LHCN-M2 (cell line): Measurements from ENCODE around the gene OR8I2. TPM values are rescaled to one million over a fixed set of nuclear protein-coding genes. Genes with fewer than 3 reads are reported as not detected.
"Not testable (repeated sequence)": the region's sequence is repeated elsewhere in the genome, so short reads cannot be mapped to it uniquely, and the experiment has no call there.

Experiments
- DNase-seq: peaks from one replicate; pipeline ENCODE4 v3.0.0-alpha.2; 2012; ENCODE audit warnings: low read depth
- polyA plus RNA-seq: library from polyadenylated mRNA; unstranded; fragments of >200 nt; gene quantifications from one replicate; pipeline ENCODE4 v1.2.1, GENCODE V29; 2012; ENCODE audit warnings: missing spikeins
- total RNA-seq: library from RNA; depleted of rRNA; stranded (reverse); fragments of >200 nt; gene quantifications from 2 replicates; pipeline ENCODE4 v1.2.3, GENCODE V29; 2014; rRNA removed

Gene OR8I2
- not detected in 2 replicates for total RNA-seq
- not detected for polyA plus RNA-seq

DNA sequence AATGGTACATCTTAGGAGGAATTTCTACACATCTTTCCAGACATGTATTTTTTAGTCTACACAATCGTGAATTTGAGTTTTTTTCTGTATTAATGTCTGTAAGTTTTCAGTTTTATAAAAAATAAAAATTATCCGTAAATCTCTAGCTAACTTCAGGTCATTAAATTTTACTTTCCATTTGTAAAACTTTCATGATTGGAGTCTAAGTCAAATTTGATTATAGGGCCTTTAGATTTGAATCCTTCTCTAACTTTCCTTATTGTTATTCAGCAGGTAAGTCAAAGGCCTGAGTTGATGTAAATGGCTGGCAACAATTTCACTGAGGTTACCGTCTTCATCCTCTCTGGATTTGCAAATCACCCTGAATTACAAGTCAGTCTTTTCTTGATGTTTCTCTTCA is at the start of gene OR8I2:
Gene OR8I2, plus strand, starts transcription at position 301 of the 400 bp plus-strand sequence. Its CDS starts 0 bp downstream, at position 301.
- no peak for DNase-seq

DNA sequence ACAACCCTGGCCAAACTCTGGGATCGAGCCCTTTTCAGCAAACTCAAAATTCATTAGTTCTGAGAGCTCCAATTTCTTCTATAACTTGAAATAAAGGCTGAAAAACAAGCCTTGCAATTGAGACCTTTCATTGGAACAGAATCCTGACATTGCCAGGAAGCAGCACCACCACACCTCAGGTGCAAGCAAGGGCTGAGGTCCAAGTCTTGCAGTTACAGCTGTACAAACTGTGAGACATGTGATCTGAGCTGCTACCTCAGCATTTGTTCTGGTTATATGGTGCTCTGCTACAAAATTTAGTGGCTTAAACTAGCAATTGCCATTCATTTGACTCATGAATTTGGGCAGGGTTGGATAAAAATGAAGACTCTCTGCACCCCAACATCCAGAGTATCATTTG is 47.6 kb upstream of the OR8I2 start:
- DNase-seq, result no peak

DNA sequence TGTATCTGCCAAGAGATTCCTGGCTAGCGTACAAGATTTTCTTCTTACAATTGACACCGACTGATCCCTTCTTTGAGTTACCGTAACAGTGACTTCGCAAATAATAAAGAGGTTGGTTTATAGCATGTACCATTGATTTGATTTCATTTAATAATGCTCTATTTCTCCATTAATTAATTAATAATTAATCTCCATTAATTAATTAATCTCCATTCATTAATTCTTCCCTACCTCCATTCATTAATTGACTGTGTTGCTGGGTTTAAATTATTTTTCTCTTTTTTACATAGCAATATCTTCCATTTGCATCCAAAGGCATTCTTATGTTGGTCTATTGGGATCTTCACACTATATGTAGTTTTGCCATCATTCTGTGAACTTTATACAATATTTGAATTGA is 44.6 kb upstream of the OR8I2 start:
- no peak for DNase-seq

DNA sequence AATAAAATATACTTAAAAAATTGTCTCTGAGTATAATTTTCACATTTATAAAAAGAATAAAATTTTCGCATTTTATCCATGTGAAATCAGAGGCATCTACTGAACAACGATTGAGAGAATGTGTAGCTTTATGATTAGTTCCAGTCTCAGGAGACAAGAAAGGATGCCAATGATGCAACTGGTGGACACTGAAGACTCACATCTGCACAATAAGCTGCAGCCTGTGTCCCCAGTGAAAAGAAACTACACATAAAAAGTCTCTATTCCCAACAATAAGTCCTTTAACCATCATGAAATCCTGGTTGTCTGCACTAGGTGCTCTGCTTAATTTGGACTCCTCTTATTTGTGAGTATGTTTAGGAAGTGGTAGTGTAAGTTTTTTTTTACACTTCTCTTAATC is 43.6 kb upstream of the OR8I2 start:
- DNase-seq, result no peak

DNA sequence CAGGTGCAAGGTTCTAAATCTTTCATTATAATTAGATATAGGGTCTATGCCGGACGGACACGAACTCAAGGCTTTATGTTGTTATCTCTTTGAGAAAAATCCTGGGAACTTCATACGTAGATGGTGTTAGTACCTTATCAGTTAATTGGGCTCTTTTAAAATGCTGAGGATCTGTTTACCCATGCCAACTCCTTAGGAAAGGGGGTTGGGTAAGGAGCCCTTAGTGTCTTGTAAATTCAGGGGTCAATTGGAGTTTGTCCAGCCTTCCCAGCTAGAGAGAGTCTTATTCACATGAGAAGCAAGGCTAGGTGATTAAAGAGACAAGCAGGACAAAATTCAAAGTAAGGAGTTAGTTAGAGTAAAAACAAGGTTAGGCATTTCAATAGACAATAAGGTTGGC is 36.7 kb upstream of the OR8I2 start:
- not testable (repeated sequence) for DNase-seq

DNA sequence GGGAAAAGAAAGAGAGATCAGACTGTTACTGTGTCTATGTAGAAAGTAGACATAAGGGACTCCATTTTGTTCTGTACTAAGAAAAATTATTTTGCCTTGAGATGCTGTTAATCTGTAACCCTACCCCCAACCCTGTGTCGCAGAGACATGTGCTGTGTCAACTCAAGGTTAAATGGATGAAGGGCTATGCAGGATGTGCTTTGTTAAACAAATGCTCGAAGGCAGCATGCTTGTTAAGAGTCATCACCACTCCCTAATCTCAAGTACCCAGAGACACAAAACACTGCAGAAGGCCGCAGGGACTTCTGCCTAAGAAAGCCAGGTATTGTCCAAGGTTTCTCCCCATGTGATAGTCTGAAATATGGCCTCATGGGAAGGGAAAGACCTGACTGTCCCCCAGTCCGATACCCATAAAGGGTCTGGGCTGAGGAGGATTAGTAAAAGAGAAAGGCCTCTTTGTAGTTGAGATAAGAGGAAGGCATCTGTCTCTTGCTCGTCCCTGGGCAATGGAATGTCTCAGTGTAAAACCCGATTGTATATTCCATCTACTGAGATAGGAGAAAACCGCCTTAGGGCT is 35.4 kb upstream of the OR8I2 start:
- DNase-seq, result not testable (repeated sequence)

DNA sequence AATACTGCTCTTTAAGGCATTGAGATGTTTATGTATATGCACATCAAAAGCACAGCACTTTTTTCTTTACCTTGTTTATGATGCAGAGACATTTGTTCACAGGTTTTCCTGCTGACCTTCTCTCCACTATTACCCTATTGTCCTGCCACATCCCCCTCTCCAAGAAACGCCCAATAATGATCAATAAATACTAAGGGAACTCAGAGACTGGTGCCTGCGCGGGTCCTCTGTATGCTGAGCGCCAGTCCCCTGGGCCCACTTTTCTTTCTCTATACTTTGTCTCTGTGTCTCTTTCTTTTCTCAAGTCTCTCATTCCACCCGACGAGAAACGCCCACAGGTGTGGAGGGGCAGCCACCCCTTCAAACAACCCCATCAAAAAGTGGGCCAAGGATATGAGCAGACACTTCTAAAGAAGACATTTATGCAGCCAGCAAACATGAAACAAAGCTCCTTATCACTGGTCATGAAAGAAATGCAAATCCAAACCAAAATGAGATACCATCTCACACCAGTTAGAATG is 34.8 kb upstream of the OR8I2 start:
- DNase-seq, result not testable (repeated sequence)

DNA sequence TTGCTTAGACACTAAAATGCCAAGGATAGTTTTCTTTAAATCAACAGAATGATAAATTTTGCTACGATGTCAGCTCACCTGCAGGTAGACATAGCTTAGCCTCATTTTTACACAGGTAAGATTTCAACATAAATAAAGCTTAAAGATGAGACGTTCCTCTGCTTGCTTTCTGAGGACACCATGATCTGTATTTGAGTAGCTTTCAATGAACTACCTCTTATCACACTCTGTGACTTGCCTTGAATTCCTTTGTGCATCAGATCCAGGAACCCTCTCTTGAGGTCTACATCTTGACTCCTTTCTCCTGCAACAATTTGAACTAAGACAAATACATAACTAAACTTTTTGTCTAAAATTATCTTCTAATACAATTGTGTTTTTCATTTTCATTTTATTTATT is 26.1 kb upstream of the OR8I2 start:
- DNase-seq, result no peak

DNA sequence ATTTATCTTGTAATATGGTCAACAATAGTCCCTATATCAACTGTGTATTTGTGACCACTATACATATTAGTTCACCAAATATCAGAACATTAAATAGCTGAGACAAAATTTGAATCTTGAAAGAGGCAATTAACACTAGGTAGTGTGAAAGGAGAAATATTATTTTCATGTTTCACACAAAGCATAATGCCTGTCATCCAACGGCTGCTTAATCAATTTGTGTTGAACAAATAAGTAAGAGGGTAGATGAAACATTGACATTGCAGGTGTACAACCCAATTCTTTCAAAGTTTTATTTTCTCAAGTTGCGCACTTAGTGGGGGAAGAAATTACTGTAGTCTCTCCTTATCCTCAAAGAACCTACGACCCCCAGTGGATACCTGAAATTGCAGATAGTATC is 3.4 kb upstream of the OR8I2 start:
- no peak for DNase-seq

DNA sequence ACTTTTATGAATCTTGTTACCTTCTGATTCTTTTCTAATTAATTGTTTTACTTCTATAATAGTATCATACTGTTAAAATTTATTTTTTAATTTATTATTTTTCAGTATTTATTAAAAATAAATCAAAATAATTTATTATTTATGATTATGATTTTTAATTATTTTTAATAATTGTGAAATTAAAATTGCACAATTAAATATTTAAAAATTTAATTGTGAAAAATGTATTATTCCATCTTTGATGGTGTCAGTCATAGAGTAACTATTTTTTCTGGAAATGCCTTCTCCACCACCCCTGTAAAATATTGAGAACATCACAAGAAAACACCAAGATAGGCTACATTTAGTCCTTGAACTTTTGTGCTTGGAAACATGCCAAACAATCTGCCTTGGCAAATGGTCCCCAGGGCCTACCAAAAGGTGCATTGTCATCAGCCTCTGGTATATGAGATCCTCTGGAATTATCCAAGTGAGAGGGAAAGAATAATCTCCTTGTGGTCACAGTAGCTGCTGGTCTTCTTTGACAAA is 10.2 kb downstream of the OR8I2 start, which contains the start of gene OR8H2:
Gene OR8H2, plus strand, starts transcription at position 478 of the 528 bp plus-strand sequence. CDS start 1,356 bp downstream, outside the sequence.
- no peak for DNase-seq

DNA sequence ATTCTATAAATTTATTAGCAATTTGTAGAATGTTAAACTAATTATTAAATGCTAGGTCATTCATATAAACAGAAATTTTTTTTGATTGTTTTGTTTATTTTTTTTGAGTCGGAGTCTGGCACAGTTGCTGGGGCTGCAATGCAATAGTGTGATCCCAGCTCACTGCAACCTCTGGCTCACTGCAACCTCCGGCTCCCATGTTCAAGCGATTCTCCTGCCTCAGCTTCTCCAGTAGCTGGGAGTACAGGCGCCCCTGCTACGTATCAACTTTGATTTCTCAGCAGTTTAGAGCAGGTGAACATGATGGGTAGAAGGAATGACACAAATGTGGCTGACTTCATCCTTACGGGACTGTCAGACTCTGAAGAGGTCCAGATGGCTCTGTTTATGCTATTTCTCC is 29.0 kb downstream of the OR8I2 start, which contains the start of gene OR8H3:
Gene OR8H3, plus strand, starts transcription at position 301 of the 400 bp plus-strand sequence. Its CDS starts 0 bp downstream, at position 301.
- DNase-seq, result no peak

DNA sequence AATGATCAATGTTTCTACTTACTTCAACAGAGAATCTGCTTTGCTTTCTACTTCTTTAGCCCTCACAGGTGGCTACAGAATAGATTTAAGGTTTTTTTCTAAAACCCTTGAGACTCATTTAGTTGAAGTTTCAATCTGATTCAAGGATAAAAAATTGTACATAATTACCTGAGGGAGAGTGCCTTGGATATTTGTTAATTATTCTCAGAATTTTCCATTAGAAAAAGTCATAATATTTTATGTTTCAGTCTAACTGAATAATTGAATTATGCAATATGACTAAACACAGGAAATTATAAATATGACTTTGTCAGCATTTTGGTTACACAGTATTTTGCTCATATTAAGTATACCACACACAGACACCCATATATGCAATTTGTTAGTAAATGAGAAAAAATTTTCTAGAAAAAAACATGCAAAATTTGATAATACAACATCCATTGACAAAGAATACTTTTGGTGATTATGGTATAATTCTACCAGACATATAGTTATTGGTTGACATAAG is 47.1 kb downstream of the OR8I2 start, which contains the start of gene OR8J3:
Gene OR8J3, minus strand, starts transcription at position 51 of the 511 bp plus-strand sequence. CDS start 2,483 bp downstream, outside the sequence.
- no peak for DNase-seq

DNA sequence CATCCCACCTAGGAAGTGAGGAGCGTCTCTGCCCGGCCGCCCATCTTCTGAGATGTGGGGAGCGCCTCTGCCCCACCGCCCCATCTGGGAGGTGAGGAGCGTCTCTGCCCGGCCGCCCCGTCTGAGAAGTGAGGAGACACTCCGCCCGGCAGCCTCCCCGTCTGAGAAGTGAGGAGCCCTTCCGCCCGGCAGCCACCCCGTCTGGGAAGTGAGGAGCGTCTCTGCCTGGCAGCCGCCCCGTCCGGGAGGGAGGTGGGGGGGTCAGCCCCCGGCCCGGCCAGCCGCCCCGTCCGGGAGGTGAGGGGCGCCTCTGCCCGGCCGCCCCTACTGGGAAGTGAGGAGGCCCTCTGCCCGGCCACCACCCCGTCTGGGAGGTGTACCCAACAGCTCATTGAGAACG is 50.6 kb downstream of the OR8I2 start:
- DNase-seq, result not testable (repeated sequence)

Other genes starting within 250 kb of the OR8I2 start
- gene TRIM51, start 210.0 kb upstream of the OR8I2 start, total RNA-seq, result not detected in 2 replicates
- gene OR5W2, start 178.7 kb upstream of the OR8I2 start, total RNA-seq, result not detected in 2 replicates
- not detected in 2 replicates for gene OR5I1, start 156.9 kb upstream of the OR8I2 start, total RNA-seq
- gene OR10AG1, start 123.4 kb upstream of the OR8I2 start, total RNA-seq, result not detected in 2 replicates
- not detected in 2 replicates for gene OR5F1, start 98.7 kb upstream of the OR8I2 start, total RNA-seq
- gene OR5AS1, start 65.7 kb upstream of the OR8I2 start, total RNA-seq, result not detected in 2 replicates
- gene OR8H2, start 10.4 kb downstream of the OR8I2 start, total RNA-seq, result not detected in 2 replicates
- gene OR8H3, start 29.1 kb downstream of the OR8I2 start, total RNA-seq, result not detected in 2 replicates
- not detected in 2 replicates for gene OR8J3, start 46.9 kb downstream of the OR8I2 start, total RNA-seq
- not detected in 2 replicates for gene OR8K5, start 67.0 kb downstream of the OR8I2 start, total RNA-seq
- not detected in 2 replicates for gene OR5J2, start 83.3 kb downstream of the OR8I2 start, total RNA-seq
- not detected in 2 replicates for gene OR5T2, start 140.9 kb downstream of the OR8I2 start, total RNA-seq
- not detected in 2 replicates for gene OR5T3, start 158.9 kb downstream of the OR8I2 start, total RNA-seq
- not detected in 2 replicates for gene OR5T1, start 180.8 kb downstream of the OR8I2 start, total RNA-seq
- not detected in 2 replicates for gene OR8H1, start 198.9 kb downstream of the OR8I2 start, total RNA-seq
- not detected in 2 replicates for gene OR8K3, start 221.8 kb downstream of the OR8I2 start, total RNA-seq